ENCODE data around the gene GHDC. TPM values are rescaled to one million over a fixed set of nuclear protein-coding genes. Genes with fewer than 3 reads are reported as not detected.
"Not testable (repeated sequence)": the region's sequence is repeated elsewhere in the genome, so short reads cannot be mapped to it uniquely, and the experiment has no call there.

The GHDC gene
- total and polyA plus RNA-seq, 2 experiments from 2014 or later = 7.4 to 13.5 TPM

DNA sequence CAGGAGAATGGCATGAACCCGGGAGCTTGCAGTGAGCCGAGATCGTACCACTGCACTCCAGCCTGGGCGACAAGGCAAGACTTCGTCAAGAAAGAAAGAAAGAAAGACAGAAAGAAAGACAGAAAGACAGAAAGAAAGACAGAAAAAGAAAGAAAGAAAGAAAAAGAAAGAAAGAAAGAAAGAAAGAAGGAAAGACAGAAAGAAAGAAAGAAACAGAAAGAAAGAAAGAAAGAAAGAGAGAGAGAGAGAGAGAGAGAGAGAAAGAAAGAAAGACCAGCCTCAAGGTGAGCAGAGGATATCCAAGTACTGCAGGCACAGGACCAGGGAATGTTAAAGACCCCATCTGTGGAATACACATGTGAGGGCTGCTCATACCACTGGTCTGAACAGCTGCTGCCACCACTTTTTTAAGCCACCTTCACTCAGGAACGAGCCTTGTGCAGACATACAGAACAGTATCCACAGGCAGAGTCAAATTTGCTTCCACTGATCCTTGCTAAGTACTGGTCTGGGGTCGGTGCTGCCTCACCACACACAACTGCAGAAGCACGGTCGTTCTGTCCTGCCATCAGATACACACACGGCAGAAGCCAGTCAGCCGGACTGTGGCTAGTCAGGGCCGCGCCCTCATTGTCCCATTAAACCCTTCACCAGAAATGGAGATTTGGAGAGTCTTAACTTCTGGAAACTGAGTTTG lies 47.2 kb downstream of the GHDC start:
- no peak overlapping the region for H3K27ac ChIP-seq
- H3K9me3 ChIP-seq (ENCODE audit: low read depth) = no peaks in the 10 kb centered on the region
- peaks cover 13% of the 10 kb centered on the region for H3K4me1 ChIP-seq (ENCODE audit: low read depth)
- H3K36me3 ChIP-seq = no peaks in the 10 kb centered on the region
- DNase-seq (ENCODE audit: low read depth in 1 of 2, low spot score in 1 of 2) = no peak
- no peaks in the 10 kb centered on the region for H3K27me3 ChIP-seq
- H3K4me3 ChIP-seq = no peak overlapping the region
- no peak for TF ChIP-seq CTCF (IDR thresholded peaks at IDR 0.05; ENCODE audit: low read depth, low read length)

GRCh38 chr17:42143138-42143537 lies 51.2 kb downstream of the GHDC start:
- not testable (repeated sequence) for H3K27me3 ChIP-seq; H3K36me3 ChIP-seq; H3K9me3 ChIP-seq (ENCODE audit: low read depth); DNase-seq (ENCODE audit: low read depth in 1 of 2, low spot score in 1 of 2); H3K4me3 ChIP-seq
- H3K27ac ChIP-seq = peak overlapping the region; percentile 85
- H3K4me1 ChIP-seq (ENCODE audit: low read depth) = peaks cover 24% of the 10 kb centered on the region

DNA sequence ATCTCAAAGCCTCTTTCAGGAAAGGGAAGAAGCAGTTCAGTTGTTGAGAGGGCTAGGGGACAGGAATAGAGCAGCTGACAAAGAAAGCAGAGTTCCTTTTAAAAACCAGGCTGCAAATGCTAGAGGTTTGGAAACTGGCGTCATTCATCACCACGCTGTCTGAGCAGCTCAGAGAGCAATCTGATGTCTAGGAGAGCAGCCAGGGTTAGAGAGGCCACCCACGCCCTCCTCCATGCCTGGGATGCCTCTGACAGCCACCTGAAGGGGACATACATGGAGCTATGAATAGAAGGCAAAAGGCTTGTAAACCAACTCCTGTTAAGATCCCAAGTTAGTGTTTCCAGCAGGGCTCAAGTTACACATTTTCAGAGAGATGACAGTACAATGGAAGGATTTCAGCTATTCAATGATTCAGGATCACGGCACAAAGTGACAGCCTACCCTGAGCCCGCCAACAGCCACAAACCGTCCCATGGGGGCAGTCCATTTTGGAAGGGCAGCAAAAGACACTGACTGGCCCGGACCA lies 51.9 kb downstream of the GHDC start:
- no peak overlapping the region for H3K4me3 ChIP-seq
- H3K4me1 ChIP-seq (ENCODE audit: low read depth) = peaks cover 24% of the 10 kb centered on the region
- peak overlapping the region; percentile 85 for H3K27ac ChIP-seq
- no peaks in the 10 kb centered on the region for H3K9me3 ChIP-seq (ENCODE audit: low read depth)
- peak; percentile 16 to 82 for DNase-seq (ENCODE audit: low read depth in 1 of 2, low spot score in 1 of 2)
- H3K27me3 ChIP-seq = no peaks in the 10 kb centered on the region
- no peak for TF ChIP-seq CTCF (IDR thresholded peaks at IDR 0.05; ENCODE audit: low read depth, low read length)
- H3K36me3 ChIP-seq = no peaks in the 10 kb centered on the region

DNA sequence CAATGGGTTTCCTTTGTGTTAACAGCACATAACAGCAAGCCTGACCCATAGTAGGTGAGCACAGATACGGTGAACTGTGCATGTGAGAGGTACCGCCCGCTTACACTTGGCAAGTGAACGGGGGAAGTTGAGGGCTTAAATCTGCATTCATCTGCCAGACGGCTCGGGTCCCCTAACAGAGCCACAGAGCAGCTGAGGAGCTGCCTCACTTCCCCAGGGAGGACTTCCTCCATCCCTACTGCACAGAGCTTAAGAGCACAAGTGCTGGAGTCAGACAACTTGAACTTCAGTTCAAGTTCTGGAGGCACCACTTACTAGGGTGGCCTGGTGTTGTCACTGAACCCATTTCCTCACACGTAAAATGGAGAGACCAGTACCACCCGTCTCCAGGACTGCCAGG lies 52.9 kb downstream of the GHDC start:
- Histone ChIP-seq H3K27ac (peak overlapping the region; percentile 85), H3K9me3 (ENCODE audit: low read depth) (no peaks in the 10 kb centered on the region), H3K4me3 (no peak overlapping the region), H3K36me3 (no peaks in the 10 kb centered on the region), H3K27me3 (no peaks in the 10 kb centered on the region), H3K4me1 (ENCODE audit: low read depth) (peaks cover 24% of the 10 kb centered on the region)
- no peak for TF ChIP-seq CTCF (IDR thresholded peaks at IDR 0.05; ENCODE audit: low read depth, low read length)
- DNase-seq (ENCODE audit: low read depth in 1 of 2, low spot score in 1 of 2) = no peak

DNA sequence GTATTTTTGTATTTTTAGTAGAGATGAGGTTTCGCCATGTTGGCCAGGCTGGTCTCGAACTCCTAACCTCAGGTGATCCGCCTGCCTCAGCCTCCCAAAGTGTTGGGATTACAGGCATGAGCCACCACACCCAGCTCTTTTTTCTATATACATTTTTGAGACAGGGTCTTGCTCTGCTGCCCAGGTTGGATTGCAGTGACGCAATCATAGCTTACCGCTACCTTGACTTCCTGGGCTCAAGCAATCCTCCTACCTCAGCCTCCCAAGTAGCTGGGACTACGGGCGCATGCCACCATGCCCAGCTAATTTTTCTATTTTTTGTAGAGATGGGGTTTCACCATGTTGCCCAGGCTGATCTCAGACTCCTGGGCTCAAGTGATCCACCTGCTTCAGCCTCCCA lies 53.6 kb downstream of the GHDC start:
- peak overlapping the region; percentile 85 for H3K27ac ChIP-seq
- not testable (repeated sequence) for H3K9me3 ChIP-seq (ENCODE audit: low read depth); H3K4me3 ChIP-seq; H3K27me3 ChIP-seq; H3K36me3 ChIP-seq; DNase-seq (ENCODE audit: low read depth in 1 of 2, low spot score in 1 of 2)
- H3K4me1 ChIP-seq (ENCODE audit: low read depth) = peaks cover 28% of the 10 kb centered on the region

Other genes starting within 250 kb of the GHDC start
- gene CNP, start 227.7 kb downstream of the GHDC start, total RNA-seq = 69.0 and 70.0 TPM in 2 replicates
- gene CNP, start 227.7 kb downstream of the GHDC start, polyA plus RNA-seq = 79.4 and 82.8 TPM in 2 replicates
- 66.6 and 79.2 TPM in 2 replicates for gene DNAJC7, start 177.1 kb downstream of the GHDC start, total RNA-seq
- 83.8 and 90.0 TPM in 2 replicates for gene DNAJC7, start 177.1 kb downstream of the GHDC start, polyA plus RNA-seq
- gene NKIRAS2, start 174.4 kb downstream of the GHDC start, total RNA-seq = 113 and 125 TPM in 2 replicates
- 98.2 and 107 TPM in 2 replicates for gene NKIRAS2, start 174.4 kb downstream of the GHDC start, polyA plus RNA-seq
- 6.2 and 7.6 TPM in 2 replicates for gene C17orf113, start 143.9 kb downstream of the GHDC start, total RNA-seq
- gene C17orf113, start 143.9 kb downstream of the GHDC start, polyA plus RNA-seq = 4.5 and 4.7 TPM in 2 replicates
- 1.7 and 2.1 TPM in 2 replicates for gene ZNF385C, start 96.0 kb downstream of the GHDC start, total RNA-seq
- gene ZNF385C, start 96.0 kb downstream of the GHDC start, polyA plus RNA-seq = 3.0 and 3.9 TPM in 2 replicates
- gene DHX58, start 81.8 kb downstream of the GHDC start, total RNA-seq = 0.42 and 1.2 TPM in 2 replicates
- gene DHX58, start 81.8 kb downstream of the GHDC start, polyA plus RNA-seq = not detected in 2 replicates
- 38.2 and 76.9 TPM in 2 replicates for gene KAT2A, start 73.1 kb downstream of the GHDC start, total RNA-seq
- 89.0 and 121 TPM in 2 replicates for gene KAT2A, start 73.1 kb downstream of the GHDC start, polyA plus RNA-seq
- 0.06 and 0.67 TPM in 2 replicates for gene HSPB9, start 71.7 kb downstream of the GHDC start, total RNA-seq
- 0.51 and 0.52 TPM in 2 replicates for gene HSPB9, start 71.7 kb downstream of the GHDC start, polyA plus RNA-seq
- 41.8 and 53.8 TPM in 2 replicates for gene RAB5C, start 39.5 kb downstream of the GHDC start, total RNA-seq
- gene RAB5C, start 39.5 kb downstream of the GHDC start, polyA plus RNA-seq = 44.8 and 65.1 TPM in 2 replicates
- gene KCNH4, start 13.4 kb downstream of the GHDC start, total RNA-seq = not detected in 2 replicates
- gene KCNH4, start 13.4 kb downstream of the GHDC start, polyA plus RNA-seq = not detected in 2 replicates
- 1.3 TPM in 1 of 2 replicates, not detected in the other for gene HCRT, start 9.0 kb downstream of the GHDC start, total RNA-seq
- 1.9 TPM in 1 of 2 replicates, not detected in the other for gene HCRT, start 9.0 kb downstream of the GHDC start, polyA plus RNA-seq
- 35.8 and 62.4 TPM in 2 replicates for gene STAT5B, start 81.9 kb upstream of the GHDC start, total RNA-seq
- 26.8 and 45.1 TPM in 2 replicates for gene STAT5B, start 81.9 kb upstream of the GHDC start, polyA plus RNA-seq
- gene STAT5A, start 94.0 kb upstream of the GHDC start, total RNA-seq = 6.8 and 12.2 TPM in 2 replicates
- gene STAT5A, start 94.0 kb upstream of the GHDC start, polyA plus RNA-seq = 8.2 and 9.7 TPM in 2 replicates
- gene STAT3, start 193.9 kb upstream of the GHDC start, total RNA-seq = 82.1 and 87.8 TPM in 2 replicates
- gene STAT3, start 193.9 kb upstream of the GHDC start, polyA plus RNA-seq = 82.7 and 102 TPM in 2 replicates
- gene CAVIN1, start 228.8 kb upstream of the GHDC start, total RNA-seq = 47.7 and 72.3 TPM in 2 replicates
- 40.0 and 61.3 TPM in 2 replicates for gene CAVIN1, start 228.8 kb upstream of the GHDC start, polyA plus RNA-seq